Glomerular visceral epithelial cell (primary cell): ENCODE data around the gene SDHC.

ENCODE experiments used
- DNase-seq: peaks from one replicate; pipeline ENCODE4 v3.0.0-alpha.2; 2016; ENCODE audit errors: extremely low spot score

SDHC gene, protein sequence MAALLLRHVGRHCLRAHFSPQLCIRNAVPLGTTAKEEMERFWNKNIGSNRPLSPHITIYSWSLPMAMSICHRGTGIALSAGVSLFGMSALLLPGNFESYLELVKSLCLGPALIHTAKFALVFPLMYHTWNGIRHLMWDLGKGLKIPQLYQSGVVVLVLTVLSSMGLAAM

DNA sequence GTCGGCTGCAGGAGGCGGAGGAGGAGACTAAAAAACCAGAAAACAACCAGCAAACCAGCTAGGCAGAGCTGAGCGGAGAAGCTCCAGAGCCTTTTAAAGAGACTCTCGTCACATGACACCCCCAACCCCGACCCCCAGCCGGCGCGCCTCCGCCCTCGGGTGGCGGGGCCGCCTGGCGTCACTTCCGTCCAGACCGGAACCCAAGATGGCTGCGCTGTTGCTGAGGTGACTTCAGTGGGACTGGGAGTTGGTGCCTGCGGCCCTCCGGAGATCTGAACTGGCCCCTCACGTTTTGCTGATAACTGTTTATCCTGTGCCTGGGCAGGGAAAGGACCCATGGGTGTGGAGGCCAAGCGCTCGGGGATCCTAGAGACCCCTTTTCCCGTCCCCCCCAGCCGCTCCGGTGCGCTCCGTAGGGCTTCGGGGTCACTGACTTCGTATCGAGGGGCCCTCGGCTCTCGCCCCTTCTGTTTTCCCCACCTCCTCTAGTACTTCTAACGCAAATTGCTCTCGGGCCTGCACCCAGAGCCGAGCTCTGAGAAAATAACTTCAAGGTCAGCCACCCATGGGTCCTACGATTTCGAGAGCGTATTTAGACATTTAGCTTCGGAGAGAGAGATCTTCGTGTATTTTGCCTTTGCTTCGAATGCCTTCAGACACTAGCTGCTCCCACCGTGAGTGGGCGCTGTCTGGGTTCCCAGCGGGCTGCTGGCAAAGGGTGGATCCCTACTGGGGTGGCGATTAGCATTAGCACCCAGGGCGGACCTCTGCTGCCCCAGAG, at the start of gene SDHC:
Gene SDHC, plus strand, starts transcription at position 181 of the 781 bp plus-strand sequence. Its CDS starts 25 bp downstream, at position 206.
- DNase-seq = peak; percentile 87

DNA sequence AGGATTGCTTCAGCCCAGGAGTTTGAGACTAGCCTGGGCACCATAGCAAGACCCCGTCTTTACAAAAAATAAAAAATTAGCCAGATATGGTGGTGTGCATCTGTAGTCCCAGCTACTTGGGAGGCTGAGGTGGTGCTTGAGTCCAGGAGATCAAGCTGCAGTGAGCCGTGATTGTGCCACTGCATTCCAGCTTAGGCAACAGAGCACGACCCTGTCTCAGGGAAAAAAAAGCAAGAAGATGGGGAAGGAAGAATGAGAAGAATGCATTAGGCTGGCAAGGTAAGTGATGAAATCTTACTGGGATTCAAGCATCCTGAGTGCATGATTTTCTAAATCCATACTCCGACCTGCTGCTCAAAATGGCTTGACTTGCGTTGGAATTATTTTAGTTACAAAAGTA, 48.9 kb upstream of the SDHC start:
- DNase-seq = peak; percentile 37

DNA sequence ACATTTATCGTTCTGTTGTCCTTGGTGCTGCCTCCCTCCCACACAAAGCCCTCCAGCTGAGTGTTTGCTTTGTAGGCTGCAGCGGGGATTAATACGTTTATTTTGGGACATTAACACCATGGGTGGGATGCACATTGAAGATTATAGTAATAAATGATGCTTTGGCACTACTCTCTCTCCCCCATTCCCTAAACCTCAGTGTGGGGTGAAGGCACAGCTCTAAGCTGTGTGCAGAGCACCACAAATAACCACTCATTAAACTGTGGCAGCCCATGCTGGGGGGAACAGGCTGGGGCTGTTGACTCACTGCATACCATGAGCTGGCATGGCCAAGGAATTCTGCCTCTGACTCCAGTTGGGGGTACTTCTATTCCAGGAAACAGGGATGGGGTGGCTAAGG, 48.0 kb upstream of the SDHC start:
- peak; percentile 63 for DNase-seq

DNA sequence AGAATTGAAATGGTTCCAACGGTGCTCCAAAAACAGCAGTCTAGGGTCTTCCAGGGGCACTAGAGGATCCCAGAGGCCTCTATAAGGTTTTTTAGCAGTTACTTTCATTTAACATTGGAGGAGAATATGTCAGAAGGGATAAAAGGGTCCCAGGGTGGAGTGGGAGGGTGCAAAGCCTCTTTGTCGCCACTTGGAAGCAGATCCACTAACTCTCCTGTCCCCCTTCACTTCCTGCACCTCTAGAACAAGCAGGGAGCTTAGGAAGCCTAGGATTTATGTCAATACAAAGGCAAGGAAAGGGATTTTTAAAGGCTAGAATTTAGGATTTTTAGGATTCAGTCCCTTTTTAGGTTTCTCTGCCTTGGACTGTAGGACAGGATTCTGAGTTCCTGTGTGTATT, 47.3 kb upstream of the SDHC start:
- DNase-seq = no peak

DNA sequence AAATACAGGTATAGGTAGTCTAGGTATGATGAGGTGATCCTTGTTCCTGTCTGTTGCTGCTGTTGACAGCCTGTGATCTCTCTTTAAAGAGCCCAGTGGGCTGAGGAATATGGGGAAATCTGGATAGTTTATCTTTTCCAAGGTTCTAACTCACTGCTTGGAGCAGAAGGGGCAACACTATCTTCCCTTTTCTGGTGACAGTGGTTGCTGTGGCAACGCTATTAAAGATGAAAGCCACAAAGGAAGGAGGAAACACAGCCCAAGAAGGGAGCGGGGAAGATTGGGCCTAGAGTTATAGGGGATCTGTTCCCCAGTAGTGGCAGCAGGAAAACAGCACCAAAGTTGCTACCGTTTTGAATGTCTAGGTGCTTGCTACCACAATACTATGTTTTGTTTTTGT, 46.9 kb upstream of the SDHC start:
- DNase-seq = no peak

DNA sequence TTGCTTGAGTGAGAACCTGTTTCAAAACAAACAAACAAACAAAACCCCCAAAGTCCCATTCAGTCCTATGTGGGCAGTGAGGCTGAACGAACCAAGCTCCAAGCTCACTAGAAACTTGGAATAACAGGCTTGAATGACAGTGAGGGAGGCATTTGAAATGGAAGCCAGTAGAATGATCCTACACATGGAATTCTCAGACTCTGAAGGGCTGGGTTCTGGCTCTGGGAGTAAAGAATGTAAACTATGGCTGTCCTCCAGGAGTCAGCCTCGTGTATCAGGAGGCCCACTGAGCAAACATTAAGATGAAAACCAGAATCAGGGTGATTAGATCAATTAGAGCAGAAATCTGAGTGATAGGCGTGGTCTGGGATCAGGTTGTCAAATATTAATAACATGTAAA, 40.8 kb upstream of the SDHC start:
- no peak for DNase-seq

DNA sequence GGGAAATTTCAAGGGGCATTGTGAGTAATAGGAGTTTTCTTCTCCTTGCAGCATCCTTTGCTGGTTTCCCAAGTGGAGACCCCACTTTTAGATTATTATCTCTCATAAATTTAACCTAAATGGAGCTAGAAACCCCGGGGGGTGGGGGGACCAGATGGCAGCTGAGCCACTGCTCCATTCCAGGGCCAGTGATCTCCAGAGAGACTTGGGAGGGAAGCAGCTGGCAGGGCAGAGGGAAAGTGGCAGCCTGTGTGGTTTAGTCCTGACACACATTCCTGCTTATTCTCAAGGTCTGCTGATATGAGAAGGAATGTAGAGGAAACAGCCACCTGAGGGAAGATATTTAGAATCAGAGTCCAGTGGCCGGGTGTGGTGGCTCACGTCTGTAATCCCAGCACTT, 39.3 kb upstream of the SDHC start:
- no peak for DNase-seq

DNA sequence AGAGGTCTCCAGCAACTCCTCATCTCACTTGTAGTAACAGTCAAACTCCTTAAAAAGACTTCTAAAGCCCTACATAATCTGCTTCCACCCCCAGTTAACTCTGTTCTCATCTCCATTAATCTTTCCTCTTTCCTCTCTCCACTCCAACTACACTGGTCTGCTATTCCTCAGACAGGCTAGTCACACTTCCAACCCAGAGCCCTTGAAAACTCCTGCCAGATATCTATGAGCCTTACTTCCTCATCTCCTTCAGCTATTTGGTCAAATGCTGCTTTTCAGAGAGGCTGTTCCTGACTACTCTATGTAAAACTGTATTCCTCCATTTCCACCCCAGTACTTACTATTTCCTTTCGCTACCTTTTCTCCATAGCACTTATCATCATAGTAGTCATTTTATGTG, 31.2 kb upstream of the SDHC start:
- DNase-seq = no peak

DNA sequence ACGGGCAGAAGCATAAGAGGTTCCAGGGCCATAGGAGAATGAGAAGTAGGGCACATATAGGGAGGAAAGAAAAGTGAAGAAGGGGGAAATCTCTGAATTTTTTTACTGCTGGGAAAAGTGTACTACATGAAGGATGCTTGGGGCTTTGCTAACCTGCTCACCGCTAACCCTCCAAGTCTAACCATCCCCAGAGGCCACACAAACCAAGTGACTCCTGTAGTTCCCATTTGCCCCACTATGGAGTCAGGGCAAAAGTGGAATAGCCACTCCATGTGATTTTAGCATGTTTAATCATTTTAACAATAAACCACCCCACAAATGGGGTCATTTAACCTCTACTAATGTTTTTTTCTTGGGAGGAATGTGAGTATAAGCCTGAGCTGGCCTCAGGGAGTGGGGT, 29.1 kb upstream of the SDHC start:
- no peak for DNase-seq

DNA sequence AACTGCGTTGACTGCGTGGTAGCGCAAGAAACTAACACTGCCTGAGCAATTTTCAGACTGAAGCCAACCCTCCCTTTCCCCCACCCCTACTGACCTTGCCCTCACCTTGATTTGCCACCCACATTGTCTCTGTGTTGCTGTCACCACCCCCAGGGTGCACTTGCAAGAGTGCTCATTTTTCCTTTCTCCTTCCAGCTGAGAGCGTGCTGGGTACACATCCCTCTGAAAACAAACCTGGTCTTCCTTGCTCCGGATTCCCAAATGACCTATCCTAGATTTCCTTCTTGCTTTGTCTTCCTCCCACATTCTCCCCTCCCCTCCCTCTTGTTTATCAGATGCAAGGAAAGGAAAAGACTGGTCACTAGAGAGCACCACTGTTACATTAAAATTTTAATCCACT, 28.7 kb upstream of the SDHC start:
- DNase-seq = no peak

DNA sequence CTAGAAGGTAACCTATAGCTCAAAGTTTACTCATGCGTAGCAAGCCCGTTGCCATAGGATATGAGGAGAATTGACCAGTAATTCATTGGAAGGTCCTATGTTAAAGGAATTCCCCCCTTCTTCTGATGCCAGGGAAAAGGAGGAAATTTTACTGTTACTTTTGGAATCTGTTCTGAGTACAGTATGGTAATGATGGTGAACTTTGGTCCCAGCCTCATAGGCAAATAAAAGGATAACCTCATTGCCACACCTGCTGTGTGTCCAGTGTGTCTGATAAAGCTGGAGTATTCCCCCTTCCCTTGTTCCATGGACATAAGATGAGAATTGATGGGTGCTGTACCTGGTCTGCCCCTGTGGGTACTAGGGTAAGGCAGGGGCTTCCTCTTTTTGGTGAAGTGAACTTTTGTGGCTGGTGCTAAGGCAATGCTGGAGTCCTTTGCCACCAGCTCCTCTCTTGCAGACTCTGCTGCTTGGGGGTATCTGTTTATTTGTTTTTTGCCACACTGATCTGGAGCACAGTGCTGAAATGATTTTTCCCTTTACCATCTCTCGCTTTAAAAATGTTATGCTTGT, 26.6 kb upstream of the SDHC start:
- DNase-seq = no peak

DNA sequence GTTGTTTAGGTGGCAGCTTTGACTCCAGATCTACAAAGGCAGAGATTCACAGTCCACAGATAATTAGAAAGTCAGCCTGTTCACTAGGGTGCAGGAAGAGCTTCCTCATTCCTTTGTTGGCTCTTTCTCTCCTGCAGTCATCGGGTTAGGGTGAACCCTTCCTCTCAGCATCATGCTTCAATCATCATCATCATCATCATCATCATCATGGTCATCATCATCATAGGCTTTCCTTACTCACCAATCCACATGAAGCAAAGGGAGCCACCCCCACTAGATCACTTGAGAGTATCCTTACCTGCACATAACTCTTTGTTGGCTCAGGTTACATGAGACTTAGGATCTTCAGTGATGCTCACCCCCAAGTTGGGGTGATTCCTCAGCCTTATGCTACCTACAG, 23.4 kb upstream of the SDHC start:
- no peak for DNase-seq

DNA sequence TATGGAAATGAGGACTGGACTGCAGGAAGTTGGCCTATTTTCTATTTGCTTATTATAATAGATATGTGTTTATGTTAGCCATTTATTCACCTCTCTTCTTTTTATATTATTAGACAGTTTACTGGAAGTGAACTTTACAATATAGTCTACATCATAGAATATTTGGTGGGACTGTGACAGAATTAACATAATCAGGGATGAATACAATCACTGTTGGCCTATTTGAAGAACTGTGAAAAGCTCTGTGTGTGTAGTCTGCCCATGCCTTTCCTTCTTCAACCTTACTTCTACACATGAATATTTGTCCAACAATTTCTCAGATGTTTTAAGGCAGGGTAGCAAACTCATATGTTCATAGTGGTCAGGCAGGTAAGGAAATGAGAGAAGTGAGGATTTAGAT, 16.8 kb upstream of the SDHC start:
- DNase-seq = no peak

DNA sequence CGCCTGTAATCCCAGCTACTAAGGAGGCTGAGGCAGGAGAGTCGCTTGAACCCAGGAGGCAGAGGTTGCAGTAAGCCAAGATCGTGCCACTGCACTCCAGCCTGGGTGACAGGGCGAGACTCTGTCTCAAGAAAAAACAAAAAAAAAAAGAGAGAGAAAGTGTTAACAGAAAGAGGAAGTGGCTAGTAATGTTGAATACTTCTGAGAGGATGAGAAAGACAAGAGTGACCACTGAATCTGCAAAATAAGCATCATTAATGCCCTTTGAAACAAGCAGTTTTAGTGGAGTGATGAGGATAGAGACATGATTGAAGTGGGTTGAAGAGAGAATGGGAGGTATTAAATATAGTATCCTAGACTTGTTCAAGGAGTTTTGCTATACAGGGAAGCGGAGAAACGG, 16.1 kb upstream of the SDHC start:
- no peak for DNase-seq

DNA sequence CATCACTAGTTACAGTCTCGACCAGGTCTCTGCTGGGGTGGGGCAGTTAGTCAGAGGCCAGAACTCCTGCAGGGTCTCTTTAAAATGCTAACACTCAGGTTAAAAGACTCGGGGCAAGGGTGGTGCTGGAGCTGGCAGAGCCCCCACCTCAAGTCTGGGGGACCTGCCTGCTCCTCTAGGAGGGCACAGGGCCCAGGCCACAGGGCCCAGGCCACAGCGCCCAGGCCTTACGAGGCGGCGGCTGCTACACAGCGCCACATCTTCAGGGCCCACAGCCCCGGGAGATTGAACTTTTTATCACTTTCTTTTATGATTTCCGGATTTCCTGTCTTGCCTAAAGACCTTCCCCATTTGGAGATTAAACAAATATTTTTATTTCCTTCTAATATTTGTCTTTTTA, 14.8 kb upstream of the SDHC start:
- no peak for DNase-seq

DNA sequence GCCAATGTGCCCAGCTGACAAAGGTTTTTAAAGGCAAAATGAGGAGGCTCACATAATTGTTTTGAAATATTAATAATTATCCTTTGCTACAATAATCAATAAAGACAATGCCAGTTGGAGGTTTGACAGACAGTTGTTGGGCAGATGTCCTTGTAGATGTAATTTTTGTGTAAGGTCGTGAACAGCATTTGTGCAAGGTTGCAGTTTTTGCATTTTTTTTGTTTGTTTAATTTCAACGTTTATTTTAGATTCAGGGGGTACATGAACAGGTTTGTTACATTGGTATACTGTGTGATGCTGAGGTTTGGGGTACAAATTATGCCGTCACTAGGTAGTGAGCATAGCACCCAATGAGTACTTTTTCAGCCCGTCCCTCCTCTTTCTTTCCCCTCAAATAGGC, 13.7 kb upstream of the SDHC start:
- DNase-seq = no peak

DNA sequence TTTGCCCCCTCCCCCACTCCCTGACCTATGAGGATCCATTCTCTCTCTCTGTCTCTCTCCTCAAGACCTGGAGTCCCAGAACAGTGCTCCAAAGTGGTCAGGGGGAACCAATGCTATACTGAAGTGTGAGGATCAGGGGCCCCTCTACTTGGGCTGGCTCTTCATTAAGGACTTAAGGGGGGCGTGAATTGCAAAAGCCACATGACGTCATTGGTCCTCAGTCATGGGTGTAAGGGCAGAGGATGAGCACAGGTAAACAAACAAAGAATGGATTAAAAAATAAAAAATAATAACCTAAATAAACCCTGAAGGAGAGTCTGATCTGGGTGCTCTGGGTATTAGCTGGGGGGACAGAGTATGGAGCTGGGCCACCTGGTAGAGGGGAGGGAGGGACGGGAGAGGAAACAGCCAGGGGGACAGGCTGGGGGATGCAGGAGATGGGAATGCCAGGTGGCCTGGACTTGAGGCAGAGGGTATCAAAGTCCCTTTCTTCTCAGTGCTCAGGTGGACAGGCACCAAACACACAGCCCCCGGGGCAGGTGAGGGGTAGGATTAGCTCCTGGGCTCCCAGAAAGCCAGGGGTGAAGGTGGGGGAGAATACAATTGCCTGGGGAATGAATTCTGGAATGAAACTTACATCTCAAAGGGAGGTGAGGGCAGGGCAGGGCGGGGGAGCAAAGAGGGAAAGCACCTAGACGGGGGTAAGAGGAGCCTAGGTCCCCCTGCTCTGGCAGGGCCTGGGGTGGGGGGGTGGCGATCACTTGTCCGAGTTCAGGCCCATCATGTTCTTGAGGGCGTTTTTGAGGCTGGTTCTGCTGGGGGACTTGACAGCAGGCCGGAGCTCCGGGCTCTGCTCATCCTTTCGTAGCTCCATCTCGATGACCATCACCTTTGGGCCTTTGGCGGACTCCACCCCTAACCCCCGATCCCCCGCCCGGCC, 9.0 kb upstream of the SDHC start:
- DNase-seq = no peak

DNA sequence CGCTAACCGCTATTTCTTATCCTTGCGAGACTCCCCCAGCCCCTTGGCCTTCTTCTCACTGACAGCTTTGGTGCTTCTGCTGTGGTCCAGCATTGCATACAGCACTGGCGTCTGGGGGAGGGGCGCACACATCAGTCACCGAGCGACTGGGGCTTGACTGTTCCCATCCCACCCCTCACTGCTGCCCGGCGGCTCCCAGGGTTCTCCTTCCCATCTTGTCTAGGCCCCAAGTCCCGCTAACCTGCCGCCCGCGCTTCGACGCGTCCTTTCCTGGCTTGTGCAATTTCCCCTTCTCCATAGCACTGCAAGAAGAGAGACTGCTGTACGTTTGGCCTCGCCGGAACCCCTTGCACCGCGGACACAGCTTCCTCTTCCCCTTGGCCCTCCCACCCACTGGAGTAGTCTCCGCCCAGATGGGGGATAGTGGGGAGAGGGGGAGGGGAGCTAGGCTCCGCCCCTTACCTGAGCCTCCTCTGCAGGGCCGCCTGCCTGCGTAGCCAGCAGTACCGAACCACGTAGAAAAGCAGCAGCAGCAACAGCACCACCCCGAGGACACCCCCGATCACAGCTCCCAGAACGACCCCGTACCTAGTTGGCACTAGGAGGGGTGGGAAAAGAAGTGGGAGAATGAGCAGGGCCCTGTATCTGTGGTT, 8.2 kb upstream of the SDHC start:
- peak; percentile 9 for DNase-seq

DNA sequence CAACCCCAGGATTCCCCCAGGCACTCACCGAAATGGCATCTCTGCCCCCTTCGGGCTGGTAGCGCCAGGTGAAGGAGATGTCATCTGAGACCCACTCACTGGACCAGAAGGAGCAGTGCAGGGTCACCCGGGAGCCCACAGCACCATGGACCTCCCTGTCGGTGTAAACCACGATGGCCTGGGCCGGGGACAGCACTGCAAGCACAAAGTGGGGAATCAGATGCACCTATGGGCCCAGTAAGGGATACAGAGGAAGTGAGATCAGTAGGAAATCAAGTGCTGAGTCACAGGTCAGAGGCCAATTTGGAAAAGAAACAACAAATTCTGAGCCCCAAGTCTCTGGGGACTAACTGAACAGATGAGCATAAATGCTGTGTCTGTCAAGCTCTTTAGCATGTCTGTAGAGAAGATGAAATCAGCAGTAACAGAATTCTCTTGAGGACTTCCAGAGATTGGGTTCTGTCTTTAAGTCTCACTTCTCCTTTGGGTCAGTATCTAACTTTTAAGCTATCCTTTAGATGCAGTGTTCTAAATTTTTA, 6.9 kb upstream of the SDHC start:
- DNase-seq = no peak

DNA sequence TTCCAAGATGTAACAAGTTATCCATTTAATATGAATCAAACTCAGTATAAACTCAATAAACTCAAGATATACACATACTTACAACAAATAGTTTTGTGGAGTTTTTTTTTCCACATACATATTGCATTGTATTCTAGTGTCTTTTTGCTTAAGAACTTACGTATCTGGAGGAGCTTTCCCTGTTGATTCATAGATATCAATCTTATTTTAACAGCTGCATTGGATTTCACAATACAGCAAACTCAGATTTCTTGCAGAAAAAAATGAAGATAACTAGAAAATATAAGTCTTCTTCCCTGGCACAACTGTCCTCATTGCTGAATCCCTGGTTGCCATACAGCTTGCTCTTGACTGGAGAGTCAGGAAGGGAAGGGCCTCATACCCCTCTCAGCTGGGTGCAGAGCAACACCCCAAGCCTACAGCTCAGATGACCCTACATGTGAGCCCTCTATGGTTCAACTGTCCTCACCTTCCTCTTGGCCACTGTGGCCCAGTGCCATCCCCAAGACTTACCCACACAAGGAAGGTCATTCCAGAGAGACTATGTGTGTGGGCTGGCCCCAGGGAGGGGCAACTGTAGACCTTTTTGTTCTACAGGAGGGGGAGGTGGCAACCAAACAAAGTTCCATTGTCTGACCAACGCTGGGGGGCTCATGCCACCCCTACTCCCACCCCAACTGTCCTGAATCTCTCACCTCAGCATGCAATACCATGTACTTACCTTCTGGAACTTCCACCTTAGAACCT, 6.1 kb upstream of the SDHC start:
- DNase-seq = no peak

DNA sequence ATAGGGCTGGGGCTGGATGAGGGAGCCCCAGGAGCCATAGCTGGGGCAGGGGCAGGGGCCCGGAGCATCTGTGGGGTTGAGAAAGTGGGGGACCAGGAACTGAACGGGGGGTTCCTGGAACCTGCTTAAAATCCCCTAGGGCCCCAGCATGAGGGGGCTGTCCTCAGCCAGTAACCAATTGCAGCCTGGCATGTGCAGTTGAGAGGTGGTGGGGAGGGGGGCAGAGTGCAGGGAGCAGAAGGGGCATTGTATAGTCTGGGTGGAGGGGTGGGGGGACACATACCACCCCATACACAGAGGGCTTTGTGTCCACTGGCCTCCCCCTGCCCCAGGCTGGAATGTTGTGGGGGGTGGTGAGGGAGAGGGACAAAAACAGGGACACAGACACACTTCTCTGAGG, 4.3 kb upstream of the SDHC start, which contains the start of gene MPZ:
Gene MPZ, minus strand, starts transcription at position 101 of the 400 bp plus-strand sequence. Its CDS starts 63 bp downstream, at position 38.
- no peak for DNase-seq
